GM12878 (cell line): ENCODE measurements around the gene KRT80.

ENCODE experiments used
- EP300 ChIP-seq, 2 experiments: fragments of 150-350 bp in 1 of 2; IDR thresholded peaks; 2 replicates each; pipeline ENCODE4 v1.6.1; 2011 to 2012; ENCODE audit warnings: low read depth in 2 of 2, low read length in 2 of 2, borderline replicate concordance in 1 of 2, improper control_type of control experiment in 1 of 2, inconsistent platforms in 1 of 2; ENCODE audit not compliant: control insufficient read depth in 1 of 2
- POU2F2 ChIP-seq: IDR thresholded peaks from 3 replicates; pipeline ENCODE4 v1.6.1; 2011; ENCODE audit warnings: low read depth, mild to moderate bottlenecking, low read length, borderline replicate concordance
- SIN3A ChIP-seq: IDR thresholded peaks from 2 replicates; pipeline ENCODE4 v1.6.1; 2012; ENCODE audit warnings: low read depth, low read length, improper control_type of control experiment

DNA sequence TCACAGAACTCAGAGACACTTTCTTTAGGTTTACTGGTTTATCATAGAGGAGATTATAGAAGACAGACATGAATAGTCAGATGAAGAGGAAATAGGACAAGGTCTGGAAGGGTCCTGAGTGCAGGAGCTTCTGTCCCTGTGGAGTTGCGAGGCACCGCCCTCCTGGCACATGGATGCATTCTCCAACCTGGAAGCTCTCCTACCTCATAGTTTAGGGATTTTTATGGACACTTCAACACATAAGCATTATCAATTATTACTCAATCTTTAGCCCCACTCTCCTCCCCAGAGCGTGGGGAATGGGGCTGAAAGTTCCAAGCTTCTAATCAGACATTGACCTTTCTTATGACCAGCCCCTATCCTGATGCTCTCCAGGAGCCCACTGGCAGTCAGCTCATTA lies 28.7 kb upstream of the KRT80 start:
- TF ChIP-seq POU2F2 (no peak), EP300 (IDR thresholded peaks at IDR 0.05; ENCODE audit: borderline replicate concordance in 1 of 2, control insufficient read depth in 1 of 2, low read depth in 2 of 2, low read length in 2 of 2) (no peak), SIN3A (no peak)
